Activated CD8-positive, alpha-beta memory T cell treated with anti-CD3 and anti-CD28 coated beads, Interleukin-2, amount 10 ng/mL, durations not matched to agents 7 days and 5 days (primary cell): Measurements from ENCODE around the gene YBX2. TPM values are rescaled to one million over a fixed set of nuclear protein-coding genes. Genes with fewer than 3 reads are reported as not detected.

ENCODE experiments used
- ATAC-seq: fragments of 150-1000 bp; cut with Tn5 transposase; one replicate; pipeline ENCODE4 v1.10.0; 2021; ENCODE audit warnings: moderate library complexity
- CTCF ChIA-PET: fragments of 350-600 bp; sonication (Branson Sonifier 250); formaldehyde crosslinking; loops from one replicate; lab custom pipeline; 2021; ENCODE audit warnings: antibody characterized with exemption; lab: Charles Lee
- DNase-seq: peaks from one replicate; pipeline ENCODE4 v3.0.0-alpha.2; 2020
- H3K27ac Mint-ChIP-seq: one replicate; pipeline ENCODE4 v1.8.0; 2021; ENCODE audit warnings: mild to moderate bottlenecking, mixed read lengths
- H3K27me3 Mint-ChIP-seq: one replicate; pipeline ENCODE4 v1.8.0; 2021; ENCODE audit warnings: mixed read lengths
- H3K36me3 Mint-ChIP-seq: one replicate; pipeline ENCODE4 v1.8.0; 2021; ENCODE audit warnings: mild to moderate bottlenecking, mixed read lengths
- H3K4me1 Mint-ChIP-seq: one replicate; pipeline ENCODE4 v1.8.0; 2021; ENCODE audit warnings: mixed read lengths
- H3K4me3 Mint-ChIP-seq: one replicate; pipeline ENCODE4 v1.8.0; 2021; ENCODE audit warnings: mild to moderate bottlenecking, moderate library complexity, mixed read lengths
- H3K9me3 Mint-ChIP-seq: one replicate; pipeline ENCODE4 v1.8.0; 2022; ENCODE audit warnings: low read depth, mixed read lengths
- total RNA-seq, 2 experiments: library from RNA; stranded (reverse); gene quantifications; one replicate each; pipeline ENCODE4 v1.2.3, GENCODE V29; 2021

YBX2 gene
- total RNA-seq, 2 experiments from 2014 or later: 0.35 to 1.4 TPM

GRCh38 chr17:7289256-7290032 is 5.0 kb downstream of the YBX2 start:
- ATAC-seq: no peak

GRCh38 chr17:7285679-7286078 is 8.8 kb downstream of the YBX2 start:
- Mint-ChIP-seq H3K27me3 (peaks cover 45% of the 10 kb centered on the region), H3K4me3 (no peak overlapping the region), H3K27ac (no peak overlapping the region), H3K36me3 (no peaks in the 10 kb centered on the region), H3K9me3 (no peaks in the 10 kb centered on the region), H3K4me1 (peaks cover 9% of the 10 kb centered on the region)
- no peak for DNase-seq
- ATAC-seq: no peak
- CTCF ChIA-PET: interaction anchor here (0.5 to 11.4 kb wide), 5 partner anchors 8 to 240 kb away, joined by 3 to 112 read pairs (median 5); no protein-coding TSS in a partner anchor

More at GRCh38 chr17:7289256-7290032, 5.0 kb downstream of the YBX2 start:
- no peak overlapping the region for H3K27ac Mint-ChIP-seq
- H3K9me3 Mint-ChIP-seq: no peaks in the 10 kb centered on the region
- no peaks in the 10 kb centered on the region for H3K36me3 Mint-ChIP-seq
- DNase-seq: no peak
- no peak overlapping the region for H3K4me3 Mint-ChIP-seq
- H3K27me3 Mint-ChIP-seq: peaks cover 54% of the 10 kb centered on the region
- peaks cover 4% of the 10 kb centered on the region for H3K4me1 Mint-ChIP-seq
- CTCF ChIA-PET: no interaction called here

- Mint-ChIP-seq H3K27me3 (peaks cover 44% of the 10 kb centered on the region), H3K4me3 (no peak overlapping the region), H3K4me1 (peaks cover 17% of the 10 kb centered on the region), H3K27ac (no peak overlapping the region), H3K9me3 (no peaks in the 10 kb centered on the region), H3K36me3 (no peaks in the 10 kb centered on the region)
- CTCF ChIA-PET: interaction anchor here (1.5 to 11.4 kb wide), 2 partner anchors 9 to 12 kb away, joined by 5 to 112 read pairs; no protein-coding TSS in a partner anchor
- DNase-seq: no peak
- ATAC-seq: no peak
Observed at GRCh38 chr17:7284911-7285310, 9.5 kb downstream of the YBX2 start.

- CTCF ChIA-PET: interaction anchor here (0.6 to 11.4 kb wide), 3 partner anchors 9 to 20 kb away, joined by 4 to 112 read pairs (median 27); no protein-coding TSS in a partner anchor
- Mint-ChIP-seq H3K9me3 (no peaks in the 10 kb centered on the region), H3K27ac (no peak overlapping the region), H3K4me3 (no peak overlapping the region), H3K36me3 (no peaks in the 10 kb centered on the region), H3K27me3 (peaks cover 41% of the 10 kb centered on the region), H3K4me1 (peaks cover 17% of the 10 kb centered on the region)
- ATAC-seq: no peak
- no peak for DNase-seq
Observed at GRCh38 chr17:7283471-7284216, 10.8 kb downstream of the YBX2 start.

- DNase-seq: no peak
- peaks cover 17% of the 10 kb centered on the region for H3K4me1 Mint-ChIP-seq
- no peak overlapping the region for H3K27ac Mint-ChIP-seq
Observed at GRCh38 chr17:7282752-7283321, 11.6 kb downstream of the YBX2 start.

GRCh38 chr17:7281953-7282751 is 12.3 kb downstream of the YBX2 start:
- Mint-ChIP-seq H3K36me3 (no peaks in the 10 kb centered on the region), H3K9me3 (no peaks in the 10 kb centered on the region), H3K27me3 (peaks cover 32% of the 10 kb centered on the region), H3K27ac (no peak overlapping the region), H3K4me3 (peak overlapping the region; percentile 63), H3K4me1 (peaks cover 17% of the 10 kb centered on the region)
- CTCF ChIA-PET: interaction anchor here (0.6 to 11.4 kb wide), 8 partner anchors 10 to 307 kb away, joined by 3 to 112 read pairs (median 5); partner anchors contain the start of gene GPS2
- DNase-seq: no peak
- no peak for ATAC-seq

More at GRCh38 chr17:7282752-7283321, 11.6 kb downstream of the YBX2 start:
- Mint-ChIP-seq H3K27me3 (peaks cover 33% of the 10 kb centered on the region), H3K4me3 (no peak overlapping the region), H3K9me3 (no peaks in the 10 kb centered on the region), H3K36me3 (no peaks in the 10 kb centered on the region)
- no peak for ATAC-seq
- CTCF ChIA-PET: interaction anchor here (0.6 to 11.4 kb wide), 7 partner anchors 10 to 306 kb away, joined by 3 to 112 read pairs (median 4); partner anchors contain the start of gene GPS2

GRCh38 chr17:7281074-7281952 is 13.1 kb downstream of the YBX2 start, which contains the start of gene SLC2A4:
SLC2A4 (plus strand) TSS chr17:7281718; CDS start chr17:7281935, 217 bp downstream.
- H3K36me3 Mint-ChIP-seq: no peaks in the 10 kb centered on the region
- peaks cover 26% of the 10 kb centered on the region for H3K27me3 Mint-ChIP-seq
- H3K27ac Mint-ChIP-seq: no peak within 1 kb of the TSS
- ATAC-seq (peak; percentile 85), DNase-seq (peak; percentile 91)
- peaks cover 17% of the 10 kb centered on the region for H3K4me1 Mint-ChIP-seq
- H3K4me3 Mint-ChIP-seq: peak within 1 kb of the TSS; percentile 63
- CTCF ChIA-PET: interaction anchor here (0.6 to 11.4 kb wide), 15 partner anchors 11 to 308 kb away, joined by 3 to 112 read pairs (median 4); partner anchors contain the start of genes ACADVL, ACAP1 and DLG4
- no peaks in the 10 kb centered on the region for H3K9me3 Mint-ChIP-seq

- Mint-ChIP-seq H3K4me1 (peaks cover 17% of the 10 kb centered on the region), H3K4me3 (peak overlapping the region; percentile 63), H3K9me3 (no peaks in the 10 kb centered on the region), H3K27ac (no peak overlapping the region), H3K27me3 (peaks cover 22% of the 10 kb centered on the region), H3K36me3 (no peaks in the 10 kb centered on the region)
- ATAC-seq: peak; percentile 78
- peak; percentile 89 for DNase-seq
- CTCF ChIA-PET: interaction anchor here (0.8 to 11.4 kb wide), 14 partner anchors 12 to 235 kb away, joined by 3 to 112 read pairs (median 4); partner anchors contain the start of genes ACADVL, ACAP1 and DLG4
Observed at GRCh38 chr17:7280519-7281073, 13.8 kb downstream of the YBX2 start.

- Mint-ChIP-seq H3K4me3 (no peak overlapping the region), H3K4me1 (peaks cover 17% of the 10 kb centered on the region)
Observed at GRCh38 chr17:7279448-7279847, 15.0 kb downstream of the YBX2 start.

GRCh38 chr17:7266784-7267183 is 27.7 kb downstream of the YBX2 start:
- H3K36me3 Mint-ChIP-seq: no peaks in the 10 kb centered on the region
- no peaks in the 10 kb centered on the region for H3K9me3 Mint-ChIP-seq
- CTCF ChIA-PET: interaction anchor here (0.6 to 2.1 kb wide), 5 partner anchors 16 to 173 kb away, joined by 3 to 9 read pairs (median 4); no protein-coding TSS in a partner anchor
- H3K4me1 Mint-ChIP-seq: peaks cover 20% of the 10 kb centered on the region
- no peak for DNase-seq
- no peak for ATAC-seq
- H3K4me3 Mint-ChIP-seq: no peak overlapping the region
- peaks cover 42% of the 10 kb centered on the region for H3K27me3 Mint-ChIP-seq
- no peak overlapping the region for H3K27ac Mint-ChIP-seq

More at GRCh38 chr17:7279448-7279847, 15.0 kb downstream of the YBX2 start:
- H3K27me3 Mint-ChIP-seq: peaks cover 22% of the 10 kb centered on the region
- H3K36me3 Mint-ChIP-seq: no peaks in the 10 kb centered on the region
- CTCF ChIA-PET: interaction anchor here (0.7 to 11.4 kb wide), 5 partner anchors 13 to 240 kb away, joined by 3 to 112 read pairs (median 4); no protein-coding TSS in a partner anchor
- no peak overlapping the region for H3K27ac Mint-ChIP-seq
- no peaks in the 10 kb centered on the region for H3K9me3 Mint-ChIP-seq
- DNase-seq: no peak
- ATAC-seq: no peak

- Mint-ChIP-seq H3K27ac (no peak overlapping the region), H3K36me3 (no peaks in the 10 kb centered on the region), H3K4me3 (peak overlapping the region; percentile 15), H3K27me3 (peaks cover 38% of the 10 kb centered on the region), H3K4me1 (peaks cover 24% of the 10 kb centered on the region), H3K9me3 (no peaks in the 10 kb centered on the region)
- ATAC-seq: no peak
- no peak for DNase-seq
- CTCF ChIA-PET: interaction anchor here (1.0 to 2.0 kb wide), 2 partner anchors 33 to 173 kb away, joined by 3 to 7 read pairs; no protein-coding TSS in a partner anchor
Observed at GRCh38 chr17:7263801-7264078, 30.7 kb downstream of the YBX2 start.
